ENCODE results near the gene CTTNBP2NL.
"Not testable (repeated sequence)": the region's sequence is repeated elsewhere in the genome, so short reads cannot be mapped to it uniquely, and the experiment has no call there.

Gene CTTNBP2NL

DNA sequence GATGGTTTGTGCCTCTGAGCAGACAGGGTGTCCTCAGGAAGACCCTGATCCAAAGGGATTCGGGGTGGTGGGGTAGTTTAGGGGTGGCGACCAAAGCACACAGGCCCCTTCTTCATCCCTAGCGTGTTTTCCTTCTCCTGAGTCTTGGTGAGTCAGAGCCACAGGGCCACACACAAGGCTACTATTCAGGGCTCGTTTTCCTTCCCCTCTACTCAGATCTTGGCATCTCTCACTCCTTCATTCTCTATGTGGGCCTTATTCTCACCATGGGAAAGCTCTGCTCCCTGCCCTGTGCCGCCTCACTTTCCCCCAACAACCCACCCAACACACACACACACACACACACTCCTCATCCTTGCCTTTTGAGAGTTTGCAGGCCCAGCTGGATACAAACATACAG is 69.1 kb downstream of the CTTNBP2NL start:
- ATAC-seq (no peak), DNase-seq (no peak)

DNA sequence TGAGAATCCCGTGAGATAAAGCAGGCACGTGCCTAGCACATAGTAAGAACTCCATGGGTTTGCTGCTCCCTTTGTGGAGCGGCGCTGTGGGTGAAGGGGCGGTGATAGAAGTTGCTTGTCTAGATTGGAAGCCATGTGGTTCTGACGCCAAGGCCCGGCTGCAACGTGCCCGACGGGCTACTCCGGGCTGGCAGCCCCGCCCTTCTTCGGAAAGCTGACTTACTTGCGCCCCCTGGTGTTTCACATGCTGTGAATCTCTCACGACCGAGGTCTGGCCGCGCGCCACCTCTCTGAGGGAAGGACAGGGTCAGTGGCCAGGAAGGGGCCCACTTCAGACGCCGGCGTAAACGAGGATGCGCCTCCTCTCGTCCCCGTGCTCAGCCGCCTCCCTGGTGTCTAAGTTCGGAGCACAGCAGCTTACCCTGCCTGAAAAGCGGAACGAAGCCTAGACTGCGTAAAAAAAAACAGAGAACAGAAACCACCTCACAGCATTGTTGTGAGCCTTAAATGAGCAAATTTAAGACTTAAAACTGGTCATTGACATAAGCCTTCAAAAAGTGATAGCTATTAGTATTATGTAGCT is 70.2 kb downstream of the CTTNBP2NL start:
- ATAC-seq (peak; percentile 89), DNase-seq (peak; percentile 92)

DNA sequence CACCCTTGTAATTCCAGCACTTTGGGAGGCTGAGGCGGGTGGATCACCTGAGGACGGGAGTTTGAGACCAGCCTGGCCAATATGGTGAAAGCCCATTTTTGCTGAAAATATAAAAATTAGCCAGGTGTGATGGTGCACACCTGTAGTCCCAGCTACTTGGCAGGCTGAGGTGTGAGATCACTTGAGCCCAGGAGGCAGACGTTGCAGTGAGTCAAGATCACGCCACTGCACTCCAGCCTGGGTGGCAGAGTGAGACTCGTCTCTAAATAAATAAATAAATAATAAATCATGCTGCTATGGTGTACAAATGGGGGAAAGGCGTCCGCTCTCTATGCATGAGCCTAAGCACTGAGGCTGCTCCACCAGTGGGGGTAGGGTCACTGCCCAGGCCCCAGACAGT is 74.3 kb downstream of the CTTNBP2NL start:
- not testable (repeated sequence) for ATAC-seq, DNase-seq

DNA sequence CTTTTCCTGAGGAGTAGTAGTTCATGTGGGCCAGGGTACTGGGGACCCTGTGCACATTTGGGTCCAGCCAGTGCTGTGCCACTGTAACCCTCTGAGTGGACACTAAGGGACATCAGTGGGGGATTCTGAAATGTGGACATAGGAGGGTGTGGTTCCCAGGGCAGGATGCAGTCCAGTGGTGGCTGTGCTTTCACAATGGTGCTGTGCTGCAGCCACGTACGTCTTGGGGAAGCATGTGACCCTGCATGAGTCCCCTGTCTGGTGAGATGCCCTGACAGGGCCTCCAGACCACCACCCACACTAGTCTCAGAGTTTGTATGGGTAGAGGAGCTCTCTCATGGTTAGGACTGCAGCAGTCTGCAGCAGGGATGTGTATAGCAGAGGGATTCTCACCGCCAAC is 75.0 kb downstream of the CTTNBP2NL start:
- DNase-seq = no peak
- no peak for ATAC-seq

DNA sequence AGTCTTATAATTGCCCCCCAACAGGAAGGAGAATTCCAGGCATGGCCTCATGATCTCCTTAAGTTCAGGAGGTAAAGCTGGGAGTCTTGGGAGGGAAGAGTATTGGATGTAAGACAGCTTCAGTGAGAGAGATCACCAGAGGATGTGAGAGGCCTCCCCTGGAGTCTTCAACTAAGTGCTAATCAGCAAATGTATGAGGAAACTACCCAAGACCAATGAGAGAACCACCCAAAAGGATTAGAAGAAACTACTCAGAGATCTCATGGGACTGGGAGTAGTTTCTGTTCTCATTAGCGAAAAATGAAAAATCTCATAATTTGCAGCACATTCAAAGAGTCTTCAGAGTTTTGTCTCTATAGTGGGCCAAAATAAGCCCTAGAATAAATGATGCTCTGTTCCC is 76.1 kb downstream of the CTTNBP2NL start:
- DNase-seq (no peak), ATAC-seq (no peak)

DNA sequence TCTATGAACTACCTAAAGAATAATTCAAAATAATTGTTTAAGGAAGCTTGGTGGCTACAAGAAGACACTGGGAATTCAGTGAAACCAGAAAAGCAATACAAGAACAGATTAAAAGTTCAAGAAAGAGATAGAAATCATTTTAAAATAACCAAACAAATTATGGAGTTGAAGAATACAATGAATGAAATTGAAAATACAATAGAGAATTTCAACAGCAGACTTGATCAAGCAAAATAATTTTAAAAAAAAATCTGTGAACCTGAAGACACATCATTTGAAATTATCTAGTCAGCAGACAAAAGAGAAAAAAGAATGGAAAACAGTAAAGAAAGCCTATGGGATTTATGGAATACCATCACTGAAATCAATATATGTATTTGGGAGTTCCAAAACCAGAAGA is 81.5 kb downstream of the CTTNBP2NL start:
- no peak for ATAC-seq
- no peak for DNase-seq

DNA sequence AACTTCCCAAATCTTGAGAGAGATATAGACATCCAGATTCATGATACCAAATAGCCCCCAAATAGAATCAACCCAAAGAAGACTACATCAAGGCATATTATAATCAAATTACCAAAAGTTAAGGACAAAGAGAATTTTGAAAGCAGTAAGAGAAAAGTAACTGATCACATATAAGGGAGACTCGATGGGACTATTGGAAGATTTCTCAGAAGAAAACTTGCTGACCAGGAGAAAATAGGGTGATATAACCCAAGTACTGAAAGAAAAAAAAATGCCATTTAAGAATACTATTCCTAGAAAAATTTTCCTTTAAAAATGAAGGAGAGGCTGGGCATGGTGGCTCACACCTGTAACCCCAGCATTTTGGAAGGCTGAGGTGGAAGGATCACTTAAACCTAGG is 82.3 kb downstream of the CTTNBP2NL start:
- ATAC-seq = no peak
- DNase-seq = no peak

DNA sequence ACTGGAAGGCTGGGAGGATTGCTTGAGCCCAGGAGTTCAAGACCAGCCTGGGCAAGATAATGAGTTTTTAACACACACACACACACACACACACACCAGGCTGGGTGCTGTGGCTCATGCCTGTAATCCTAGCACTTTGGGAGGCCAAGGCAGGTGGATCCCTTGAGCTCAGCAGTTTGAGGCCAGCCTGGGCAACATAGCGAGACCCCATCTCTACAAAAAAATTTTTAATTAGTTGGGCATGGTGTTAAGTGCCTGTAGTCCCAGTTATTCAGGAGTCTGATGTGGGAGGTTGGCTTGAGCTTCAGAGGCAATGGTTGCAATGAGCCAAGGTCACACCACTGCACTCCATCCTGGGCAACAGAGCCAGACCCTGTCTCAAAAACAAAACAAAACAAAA is 90.0 kb downstream of the CTTNBP2NL start:
- ATAC-seq, DNase-seq: not testable (repeated sequence)

DNA sequence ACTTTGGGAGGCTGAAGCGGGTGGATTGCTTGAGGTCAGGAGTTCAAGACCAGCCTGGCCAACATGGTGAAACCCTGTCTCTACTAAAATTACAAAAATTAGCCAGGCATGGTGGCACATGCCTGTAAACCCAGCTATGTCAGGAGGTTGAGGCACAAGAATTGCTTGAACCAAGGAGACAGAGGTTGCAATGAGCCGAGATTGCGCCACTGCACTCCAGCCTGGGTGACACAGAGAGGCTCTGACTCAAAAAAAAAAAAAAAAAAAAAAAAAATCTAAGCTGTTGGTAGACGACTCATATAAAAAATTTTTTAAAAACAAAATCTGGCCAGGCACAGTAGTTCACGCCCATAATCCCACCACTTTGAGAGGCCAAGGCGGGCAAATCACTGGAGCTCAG is 91.7 kb downstream of the CTTNBP2NL start:
- not testable (repeated sequence) for DNase-seq, ATAC-seq

DNA sequence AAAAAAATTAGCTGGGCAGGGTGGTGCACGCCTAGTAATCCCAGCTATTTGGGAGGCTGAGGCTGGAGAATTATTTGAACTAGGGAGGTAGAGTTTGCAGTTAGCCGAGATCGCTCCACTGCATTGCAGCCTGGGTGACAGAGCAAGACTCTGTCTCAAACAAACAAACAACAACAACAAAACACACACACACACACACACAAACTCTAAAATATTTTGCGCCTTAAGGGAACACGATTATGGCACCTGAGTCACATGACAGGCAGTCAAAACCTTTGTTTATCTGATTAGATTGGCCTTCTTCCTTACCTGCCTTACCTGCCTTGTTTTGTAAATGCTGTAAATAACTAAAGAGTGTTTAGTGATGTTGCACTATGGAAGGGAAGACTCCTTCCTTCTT is 92.1 kb downstream of the CTTNBP2NL start:
- DNase-seq (no peak), ATAC-seq (no peak)

DNA sequence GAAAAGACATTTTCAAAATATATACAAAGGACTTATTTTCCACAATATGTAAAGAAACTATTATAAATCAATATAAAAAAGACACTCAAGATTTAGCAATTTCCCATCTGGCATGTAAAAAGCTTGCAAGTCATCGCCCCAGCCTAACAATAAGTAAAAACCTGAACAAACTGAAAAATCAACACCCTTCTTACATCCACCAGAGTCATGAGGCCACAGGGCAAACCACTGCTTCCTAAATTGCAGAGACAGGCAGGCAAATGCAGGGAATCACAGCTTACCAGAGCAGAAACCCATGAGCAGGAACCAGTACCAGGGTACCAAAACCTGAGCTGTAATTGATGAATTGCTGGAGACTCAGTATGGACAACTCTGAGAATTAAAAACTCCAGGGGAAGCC is 96.1 kb downstream of the CTTNBP2NL start:
- DNase-seq (no peak), ATAC-seq (no peak)

DNA sequence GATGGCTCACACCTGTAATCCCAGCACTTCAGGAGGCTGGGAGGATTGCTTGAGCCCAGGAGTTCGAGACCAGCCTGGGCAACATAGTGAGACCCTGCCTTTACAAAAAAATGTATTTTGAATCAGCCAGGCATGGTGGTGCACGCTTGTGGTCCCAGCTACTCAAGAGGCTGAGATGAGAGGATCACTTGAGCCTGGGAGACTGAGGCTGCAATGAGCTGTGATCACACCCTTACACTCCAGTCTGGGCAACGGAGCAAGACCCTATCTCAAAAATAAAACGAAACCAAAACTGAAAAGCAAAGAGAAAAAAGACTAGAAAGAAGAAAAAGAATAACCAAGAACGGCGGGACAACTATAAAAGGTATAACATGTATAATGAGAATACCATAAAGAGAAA is 97.3 kb downstream of the CTTNBP2NL start:
- DNase-seq (no peak), ATAC-seq (no peak)

DNA sequence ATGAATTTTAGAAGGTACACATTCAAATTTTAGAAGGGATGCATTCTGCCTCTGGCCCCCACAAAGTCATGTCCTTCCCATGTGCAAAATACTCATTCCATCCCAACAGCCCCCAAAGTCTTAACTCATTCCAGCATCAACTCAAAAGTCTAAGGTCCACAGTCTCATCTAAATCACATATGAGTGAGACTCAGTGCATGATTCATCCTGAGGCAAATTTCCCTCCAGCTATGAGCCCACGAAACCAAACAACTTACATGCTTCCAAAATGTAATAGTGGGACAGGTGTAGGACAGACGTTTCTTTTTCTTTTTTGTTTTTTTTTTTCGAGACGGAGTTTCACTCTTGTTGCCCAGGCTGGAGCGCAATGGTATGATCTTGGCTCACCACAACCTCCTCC is 100.3 kb downstream of the CTTNBP2NL start:
- no peak for ATAC-seq

DNA sequence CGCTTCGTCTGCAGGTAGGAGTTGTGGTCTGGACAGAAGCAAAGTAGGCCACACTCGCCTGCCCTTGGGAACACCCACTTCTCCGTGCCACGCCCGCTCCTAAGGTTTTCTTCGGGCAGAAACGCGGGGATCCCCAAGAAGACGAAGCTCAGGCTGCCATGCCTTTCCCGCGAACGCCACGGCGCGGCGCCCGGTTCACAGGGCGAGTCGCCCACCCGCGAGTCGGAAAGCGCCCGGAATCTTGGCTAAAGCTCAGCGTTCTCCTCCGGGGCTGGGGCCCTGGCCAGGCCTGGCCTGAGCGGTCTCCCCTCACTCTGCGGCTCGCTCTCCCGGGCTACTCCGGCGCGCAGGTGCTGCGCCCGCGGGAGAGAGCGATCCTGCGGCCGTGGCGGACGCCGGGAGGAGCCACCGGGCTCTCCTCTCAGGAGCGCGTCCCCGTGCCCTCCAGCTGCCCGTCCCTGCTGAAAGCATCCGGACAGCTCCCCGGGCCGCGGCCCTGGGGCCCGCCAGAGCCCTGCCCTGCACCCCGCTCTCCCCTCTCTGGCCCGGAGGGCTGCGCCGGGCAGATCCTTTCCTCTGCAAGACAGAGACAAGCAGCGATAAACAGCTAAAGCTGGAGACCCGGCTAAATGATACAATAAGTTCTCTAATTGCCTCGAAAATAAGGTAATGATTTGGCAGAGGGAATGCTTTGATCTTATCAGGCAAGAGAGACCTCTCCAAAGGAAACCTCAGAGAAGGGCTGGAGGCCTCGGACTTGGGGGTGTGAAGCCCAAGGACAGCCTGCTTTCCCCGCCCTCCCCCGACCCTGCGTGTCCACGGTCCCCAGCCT is 106.0 kb downstream of the CTTNBP2NL start:
- DNase-seq (peak; percentile 71), ATAC-seq (peak; percentile 55)

More for the DNA sequence above, 100.3 kb downstream of the CTTNBP2NL start:
- DNase-seq = no peak

DNA sequence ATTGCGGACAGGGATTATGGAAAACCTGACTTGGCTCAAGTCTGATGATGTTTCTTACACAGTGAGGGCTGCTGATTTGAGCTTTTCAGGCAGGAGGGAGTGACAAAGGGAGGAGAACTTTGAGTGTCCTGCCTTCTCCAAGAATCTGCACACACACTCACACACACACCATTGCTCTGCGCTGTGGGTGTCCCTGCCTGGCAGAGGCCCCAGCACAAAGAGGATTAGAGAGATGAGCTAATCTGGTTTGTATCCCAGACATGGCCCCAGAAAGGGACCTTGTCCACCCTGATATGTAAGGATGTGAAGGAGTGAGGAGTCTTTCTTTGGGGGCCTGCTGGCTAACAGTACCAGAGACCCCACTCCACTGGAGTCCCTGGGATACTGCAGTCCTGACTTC is 106.8 kb downstream of the CTTNBP2NL start:
- no peak for ATAC-seq
- no peak for DNase-seq

DNA sequence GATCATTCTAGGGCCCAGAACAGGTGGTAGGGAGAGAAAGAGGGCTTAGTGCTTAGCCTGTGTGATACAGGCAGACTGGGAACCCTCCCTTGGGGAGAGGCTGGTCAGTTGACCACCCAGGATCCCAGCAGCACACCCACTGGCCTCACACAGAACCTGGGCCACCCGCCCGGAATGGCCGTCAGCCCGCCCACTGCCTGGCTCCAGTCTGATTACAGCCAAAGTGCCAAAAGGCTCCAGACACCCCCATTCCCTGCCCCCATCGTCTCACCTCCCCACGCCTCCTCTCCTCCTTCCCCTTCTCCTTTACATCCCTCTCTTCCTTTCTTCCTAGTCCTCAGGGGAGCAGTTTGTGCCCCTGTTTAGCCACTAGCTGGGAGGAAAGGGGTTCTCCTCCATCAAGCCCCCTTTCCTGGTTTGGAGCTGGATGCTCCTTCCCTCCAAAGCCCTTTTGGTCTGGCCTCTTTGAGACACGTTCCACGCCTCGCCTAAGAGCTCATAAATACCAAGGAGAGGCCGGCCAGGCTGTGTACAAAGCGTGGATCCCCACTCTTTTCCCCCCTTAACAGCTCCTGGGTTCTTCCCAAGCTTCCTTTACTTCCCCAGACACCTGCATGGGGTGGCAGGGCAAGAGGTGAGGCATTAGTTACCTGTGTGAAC is 108.1 kb downstream of the CTTNBP2NL start:
- no peak for ATAC-seq
- DNase-seq = no peak

DNA sequence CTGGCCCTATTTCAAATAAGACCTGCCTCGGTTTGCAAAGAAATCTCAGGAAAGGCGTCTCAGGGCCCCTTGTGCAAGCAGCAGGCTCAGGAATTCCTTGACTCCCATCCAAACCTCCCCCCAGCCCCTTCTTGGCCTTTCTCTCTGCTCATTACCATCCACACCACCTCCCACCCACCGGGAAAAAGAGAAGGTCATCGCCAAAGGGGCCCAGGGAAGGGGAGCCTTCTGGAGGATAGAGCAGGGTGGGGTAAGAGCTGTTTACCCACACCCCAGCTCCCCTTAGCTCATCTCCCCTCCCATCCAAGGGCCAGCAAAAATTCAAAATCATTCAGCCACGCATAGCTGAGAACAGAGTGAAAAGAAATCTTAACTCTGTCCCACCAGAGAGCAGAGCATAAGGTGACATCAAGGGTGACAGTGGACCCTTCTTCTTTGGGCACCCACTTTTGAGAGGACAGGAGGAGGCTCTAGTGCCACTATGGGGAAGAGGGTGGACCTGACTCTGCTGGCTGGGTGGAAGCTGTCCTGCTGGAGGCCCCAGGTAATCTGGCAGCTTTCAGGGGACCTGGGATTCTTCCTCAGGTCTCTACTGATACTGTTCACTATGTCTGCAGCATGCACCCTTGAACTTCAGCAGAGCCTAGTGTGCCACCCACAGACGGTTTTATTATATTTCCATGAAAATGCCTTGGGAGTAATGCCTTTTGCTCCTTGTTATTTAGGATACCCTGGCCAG is 108.8 kb downstream of the CTTNBP2NL start:
- ATAC-seq (no peak), DNase-seq (no peak)

DNA sequence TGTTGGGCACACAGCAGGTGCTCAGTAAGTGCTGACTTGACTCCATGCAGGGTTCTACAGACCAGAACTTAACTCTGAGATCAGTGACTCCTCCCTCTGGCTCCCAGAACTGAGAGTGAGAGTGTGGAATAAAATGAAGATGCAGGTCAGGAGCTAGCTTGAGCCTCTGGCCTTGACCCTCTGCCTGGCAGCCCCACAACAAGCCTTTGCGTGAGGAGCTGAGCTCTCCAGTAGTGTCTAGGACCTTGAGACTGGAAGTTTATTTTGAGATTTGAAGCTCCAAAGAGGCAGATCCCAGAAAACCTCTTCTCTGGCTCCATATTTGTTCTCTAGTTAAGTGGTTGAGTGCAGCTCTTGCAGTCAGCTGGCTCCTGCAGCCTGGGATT is 109.4 kb downstream of the CTTNBP2NL start:
- DNase-seq = no peak
- no peak for ATAC-seq

DNA sequence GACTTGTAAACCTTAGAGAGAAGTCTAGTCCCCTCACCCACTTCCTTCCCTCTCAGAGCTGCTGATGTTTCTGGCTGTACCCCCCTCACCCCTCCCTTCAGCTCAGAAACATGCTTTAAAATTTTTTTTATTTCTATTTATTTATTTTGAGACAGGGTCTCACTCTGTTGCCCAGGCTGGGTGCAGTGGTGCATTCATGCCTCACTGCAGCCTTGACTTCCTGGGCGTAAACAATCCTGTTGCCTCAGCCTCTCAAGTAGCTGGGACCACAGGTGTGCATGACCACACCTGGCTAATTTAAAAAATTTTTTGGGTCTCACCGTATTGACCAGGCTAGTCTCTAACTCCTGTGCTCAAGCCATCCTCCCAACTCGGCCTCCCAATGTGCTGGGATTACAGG is 109.9 kb downstream of the CTTNBP2NL start:
- no peak for ATAC-seq
- no peak for DNase-seq

DNA sequence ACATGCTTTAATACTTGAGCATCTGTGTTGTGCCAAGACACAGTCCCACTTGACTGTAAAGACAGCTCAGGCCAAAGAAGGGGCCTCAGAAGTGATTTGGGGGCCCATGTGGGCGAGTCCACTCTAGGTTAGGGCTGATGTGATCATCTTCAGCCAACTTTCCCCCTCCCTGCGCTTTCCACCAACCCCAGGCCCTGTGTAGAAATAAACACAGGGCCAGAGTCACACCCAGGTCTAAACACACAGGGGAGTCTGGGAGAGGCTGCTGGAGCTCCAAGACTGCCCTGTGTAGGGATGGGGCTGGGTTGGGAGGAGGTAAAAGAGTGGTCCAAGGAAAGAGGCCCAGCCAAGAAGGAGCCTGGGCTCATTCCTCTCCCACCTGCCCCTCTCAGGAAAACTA is 110.3 kb downstream of the CTTNBP2NL start:
- no peak for ATAC-seq
- DNase-seq = no peak

DNA sequence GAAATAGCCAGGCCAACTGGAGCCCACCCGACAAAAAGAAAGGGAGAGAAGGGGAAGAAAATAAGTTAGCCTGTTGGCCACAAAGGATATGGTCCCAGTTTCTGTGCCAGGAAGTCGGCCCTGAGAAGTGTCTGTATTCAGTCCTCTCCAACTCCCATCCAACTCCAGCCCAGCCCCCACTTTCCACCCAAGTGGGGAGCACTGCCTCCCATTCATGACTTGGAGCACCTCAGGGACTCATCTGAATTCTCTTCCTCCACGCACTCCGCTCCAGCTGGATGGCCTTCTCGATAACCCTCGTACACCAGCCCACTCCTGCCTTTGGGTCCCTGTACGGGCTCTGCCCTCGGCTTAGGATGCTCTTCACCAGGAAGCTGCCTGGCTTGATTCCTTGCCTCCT is 110.7 kb downstream of the CTTNBP2NL start:
- DNase-seq = no peak
- ATAC-seq = no peak

DNA sequence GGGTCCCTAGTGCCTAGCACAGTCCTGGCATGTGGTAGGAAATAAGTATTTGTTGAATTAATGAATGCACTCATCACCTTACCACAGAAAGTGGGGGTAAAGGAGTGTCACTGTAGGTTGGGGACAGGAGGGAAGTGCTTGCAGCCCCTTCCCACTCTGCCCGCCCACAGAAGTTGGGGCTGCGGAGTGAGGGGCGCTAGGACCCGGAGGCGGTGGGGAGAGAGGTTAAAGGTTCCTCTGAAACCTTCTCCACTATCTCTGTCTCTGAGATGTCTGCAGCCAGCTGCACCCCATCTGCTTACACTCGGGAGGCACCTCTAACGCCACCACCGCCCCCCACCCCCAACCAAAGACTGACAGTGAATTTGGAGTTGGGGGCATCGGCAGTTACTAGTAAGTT is 111.3 kb downstream of the CTTNBP2NL start:
- no peak for ATAC-seq
- DNase-seq = no peak

DNA sequence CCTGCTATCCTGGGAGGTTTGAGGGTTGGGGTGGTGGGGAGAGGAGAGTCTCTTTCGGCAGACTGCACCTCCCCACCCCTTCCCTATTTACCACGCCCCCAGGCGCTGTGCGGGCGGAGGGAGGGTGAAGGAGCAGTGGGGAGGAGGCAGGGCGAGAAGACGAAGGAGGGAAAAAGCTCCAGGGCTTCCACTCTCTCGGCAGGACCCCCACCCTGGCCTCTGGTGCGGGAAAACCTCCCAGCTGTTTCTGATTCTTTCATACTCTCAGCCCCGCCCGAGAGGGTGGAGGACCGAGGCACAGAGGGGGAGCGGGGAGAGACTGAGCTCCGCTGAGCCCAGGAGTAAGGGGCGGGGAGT is 111.9 kb downstream of the CTTNBP2NL start:
- DNase-seq (peak; percentile 14), ATAC-seq (no peak)

Data from stimulated activated naive CD8-positive, alpha-beta T cell treated with anti-CD3 and anti-CD28 coated beads, Interleukin-15, Interleukin-2, amounts not matched to agents 100 U/mL and 50 U/mL, for 24 hours (primary cell).